GM21526 (cell line): ENCODE results near the gene CALHM6.
A peak's percentile ranks its signal among the peaks of the same experiment; 100 is the strongest.

Experiments
- ATAC-seq: cut with Tn5 transposase; IDR thresholded peaks from one replicate; pipeline ENCODE4 v1.9.1; 2021; ENCODE audit warnings: moderate library complexity; ENCODE audit not compliant: unreplicated experiment, low FRiP score

Gene CALHM6

DNA sequence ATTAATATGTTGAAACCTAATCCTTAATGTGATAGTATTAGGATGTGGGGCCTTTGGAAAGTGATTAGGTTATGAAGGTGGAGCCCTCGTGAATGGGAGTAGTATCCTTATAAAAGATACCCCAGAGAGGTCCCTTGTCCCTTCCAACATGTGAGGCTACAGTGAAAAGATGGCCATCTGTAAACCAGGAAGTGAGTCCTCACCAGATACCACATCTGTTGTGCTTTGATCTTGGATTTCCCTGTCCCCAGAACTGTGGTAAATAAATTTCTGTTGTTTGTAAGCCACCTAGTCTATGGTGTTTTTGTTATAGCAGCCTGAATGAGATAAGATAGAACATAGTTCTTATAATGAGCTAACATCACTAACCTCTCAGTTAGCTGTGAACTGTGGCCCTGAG is 16.6 kb upstream of the CALHM6 start:
- ATAC-seq: no peak

DNA sequence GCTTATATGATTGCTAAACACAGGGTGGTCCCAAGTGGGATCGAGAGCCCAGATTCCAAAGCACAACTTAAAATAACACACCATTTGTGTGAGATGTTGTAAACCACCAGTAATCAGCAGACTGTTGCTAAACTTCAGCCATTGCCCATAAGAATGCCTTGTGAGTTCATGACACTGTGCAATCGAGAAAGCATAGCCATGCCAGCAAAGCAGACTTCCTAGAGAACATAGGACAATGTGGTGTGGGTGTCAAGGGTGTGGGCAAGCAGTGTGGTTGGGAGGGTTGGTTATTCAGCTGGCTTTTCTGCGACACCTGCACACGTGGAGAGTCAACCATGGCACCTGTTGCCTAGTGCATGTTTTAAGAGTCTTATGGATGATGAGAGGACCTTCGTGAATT is 16.1 kb upstream of the CALHM6 start:
- no peak for ATAC-seq

DNA sequence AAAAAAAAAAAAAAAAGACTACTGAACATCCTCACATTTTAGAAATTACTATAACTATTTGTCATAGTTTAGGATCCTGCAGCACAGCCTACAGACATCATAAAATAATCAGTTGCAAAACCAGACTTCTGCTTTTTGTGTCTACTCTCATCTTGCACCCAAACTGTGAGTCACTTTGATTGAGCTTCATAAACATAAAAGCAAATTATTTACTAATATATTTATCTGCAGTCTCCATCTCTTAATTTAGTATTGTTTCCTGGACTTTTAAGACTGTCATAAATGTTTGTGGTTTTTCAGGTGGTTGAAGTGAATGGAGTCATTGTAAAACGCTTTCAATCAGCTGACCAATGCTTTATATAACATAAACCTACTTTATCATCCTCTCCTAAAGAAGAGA is 14.8 kb upstream of the CALHM6 start:
- ATAC-seq: no peak

DNA sequence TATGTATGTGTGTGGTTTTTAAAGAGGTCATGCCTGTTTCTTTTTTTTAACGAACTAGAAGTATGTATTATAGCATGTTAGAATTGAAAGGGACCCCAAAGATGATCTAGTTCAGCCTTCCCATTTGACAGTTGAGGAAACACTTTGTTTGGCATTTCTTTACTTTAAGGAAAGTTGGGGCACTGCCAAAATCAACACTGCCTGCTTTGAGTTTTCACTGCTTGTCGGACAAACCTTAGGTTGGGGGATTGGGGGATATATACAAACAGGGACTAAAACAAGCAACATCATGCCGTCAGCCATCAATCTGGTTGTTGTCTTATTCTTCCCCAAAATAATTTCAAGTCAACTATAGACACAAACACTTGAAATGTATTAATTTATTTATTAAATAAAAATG is 14.1 kb upstream of the CALHM6 start:
- no peak for ATAC-seq

DNA sequence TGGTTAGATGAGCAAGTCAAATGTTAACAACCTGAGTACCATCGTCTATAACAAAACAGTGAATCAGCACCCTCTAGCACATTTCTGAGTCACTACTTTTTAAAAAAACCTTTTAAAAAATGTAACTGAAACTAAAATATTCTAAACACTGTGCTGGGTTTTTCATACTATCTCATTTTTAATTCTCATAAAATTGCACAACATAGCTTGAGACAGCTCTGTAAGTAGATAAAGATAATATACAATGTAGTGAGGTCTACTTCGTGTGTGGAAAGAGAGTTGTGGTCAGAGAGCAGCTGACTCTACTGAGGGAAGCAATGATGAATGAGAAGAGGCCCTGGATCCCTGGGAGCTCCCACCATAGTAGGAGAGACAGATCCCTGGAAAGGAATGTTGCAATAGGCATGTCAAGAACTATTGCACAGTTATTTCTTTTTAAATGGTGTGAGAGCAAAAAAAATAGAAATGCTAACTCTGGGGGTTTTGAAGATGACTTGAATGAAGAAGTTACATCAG is 13.6 kb upstream of the CALHM6 start:
- ATAC-seq: no peak

DNA sequence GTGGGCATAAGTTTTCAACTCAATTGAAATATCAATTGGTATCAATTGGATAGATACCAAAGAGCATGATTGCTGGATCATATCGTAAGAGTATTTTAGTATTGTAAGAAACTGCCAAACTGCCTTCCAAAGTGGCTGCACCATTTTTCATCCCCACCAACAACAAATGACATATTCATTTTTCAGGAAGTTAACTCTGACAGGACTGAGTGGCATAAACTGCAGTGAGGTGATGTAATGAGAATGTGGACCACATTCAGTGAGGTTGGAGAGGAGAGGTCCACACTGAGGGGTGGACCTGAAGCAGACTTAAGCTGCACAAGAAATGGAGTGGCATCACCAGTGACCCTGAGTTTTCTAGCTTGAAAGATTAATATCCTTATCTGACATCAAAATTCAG is 11.6 kb upstream of the CALHM6 start:
- ATAC-seq: no peak

DNA sequence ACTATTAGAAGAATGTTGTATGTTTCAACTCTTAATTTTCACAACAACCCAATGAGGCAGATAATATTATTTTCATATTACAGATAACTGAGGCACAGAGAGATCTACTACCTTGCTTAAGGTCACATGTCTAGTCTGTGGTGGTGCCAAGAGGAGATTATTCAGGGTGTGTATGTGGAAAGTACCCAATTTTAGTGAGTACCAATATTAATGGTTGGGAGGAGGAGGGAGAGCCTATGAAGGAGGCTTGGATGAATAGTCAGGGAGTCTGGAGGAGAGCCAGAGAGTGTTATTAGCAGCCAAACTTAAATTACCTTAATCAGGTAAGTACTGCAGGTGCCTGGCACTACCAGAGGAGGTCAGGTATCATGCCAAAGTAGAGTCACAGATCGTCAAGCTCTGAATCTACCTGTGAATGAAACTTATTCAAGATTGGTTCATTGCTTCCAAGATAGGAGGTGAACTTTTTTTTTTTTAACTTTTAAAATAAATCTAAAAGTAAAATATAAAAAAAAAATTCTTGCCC is 10.9 kb upstream of the CALHM6 start:
- ATAC-seq: no peak

DNA sequence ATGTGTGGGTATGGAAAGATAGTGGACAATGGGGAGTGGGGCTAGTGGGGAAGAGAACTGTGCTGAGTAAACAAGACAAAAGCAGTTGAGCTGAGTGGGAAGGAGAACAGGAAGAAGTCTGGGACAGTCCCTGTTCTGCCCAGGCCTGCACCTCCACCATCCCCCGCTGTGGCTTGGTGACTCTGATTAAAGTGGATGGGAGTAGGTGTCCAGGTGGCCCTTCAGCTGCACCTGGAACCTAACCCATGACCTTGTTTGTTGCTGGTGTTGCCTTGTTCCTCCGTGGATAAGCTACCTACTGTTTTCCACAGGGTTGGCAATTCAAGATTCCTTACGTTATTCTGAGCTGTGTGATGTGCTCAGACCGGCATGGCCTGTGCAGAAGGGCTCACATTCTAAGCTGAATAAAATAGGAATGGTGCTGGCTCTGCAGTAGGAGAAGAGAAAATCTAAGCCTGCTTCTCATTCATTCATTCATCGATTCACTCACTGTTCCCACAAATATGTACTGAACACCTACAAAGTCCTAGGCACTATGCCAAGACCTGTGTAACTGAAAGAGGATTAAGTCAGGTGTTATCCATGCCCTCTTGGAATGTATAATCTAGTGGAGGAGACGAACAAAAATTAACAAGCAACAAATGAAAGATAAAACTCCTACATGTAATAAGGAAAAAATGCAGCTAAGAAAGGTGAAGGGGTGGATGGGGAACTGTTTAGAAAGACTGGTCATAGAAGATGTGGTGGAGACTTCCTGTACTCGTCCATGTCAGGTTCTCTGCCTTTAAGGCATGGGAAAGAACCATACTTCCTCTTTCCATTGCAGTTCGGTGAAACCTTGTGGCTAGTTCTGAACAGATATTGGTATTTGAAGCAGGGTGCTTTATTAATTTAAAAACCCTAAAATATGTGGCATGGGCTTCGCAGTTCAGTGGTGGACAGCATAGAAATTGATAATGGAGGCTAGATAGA is 10.1 kb upstream of the CALHM6 start:
- ATAC-seq: peak; percentile 85

DNA sequence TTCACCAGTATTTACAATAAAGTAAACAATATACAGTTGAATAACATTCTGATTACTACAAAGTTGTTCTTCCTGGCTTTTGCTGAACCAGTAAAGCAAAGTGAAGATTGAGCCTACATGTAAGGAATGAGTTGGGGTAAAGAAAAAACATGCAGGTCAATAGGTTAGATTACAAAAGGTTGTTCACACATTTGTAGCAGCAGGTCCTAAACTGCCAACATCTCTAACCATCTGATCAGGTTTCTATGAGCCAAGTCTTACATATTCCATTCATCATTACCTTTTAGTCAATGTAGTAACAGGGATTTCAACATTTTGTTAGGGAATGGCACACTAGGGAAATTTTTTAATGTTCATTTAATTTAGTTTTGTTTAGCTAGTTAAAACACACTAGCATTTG is 9.3 kb upstream of the CALHM6 start:
- ATAC-seq: no peak

DNA sequence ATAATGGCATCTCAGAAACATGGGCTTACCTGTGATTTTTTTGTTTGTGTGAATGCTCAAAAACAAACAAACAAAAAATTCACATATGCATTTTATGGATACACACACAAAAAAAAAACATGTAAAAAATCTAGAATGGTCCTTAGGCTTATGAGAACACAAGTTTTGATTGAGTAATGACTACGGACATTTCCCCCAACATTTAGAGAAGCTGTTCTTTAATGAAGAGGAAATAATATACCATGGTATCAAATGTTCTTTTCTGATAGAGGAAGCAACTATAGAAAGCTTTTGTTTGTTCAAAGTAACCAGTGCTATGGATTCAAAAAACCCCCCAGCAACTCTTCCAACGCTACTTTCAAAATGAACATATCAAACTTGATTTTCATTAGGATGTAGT is 8.6 kb upstream of the CALHM6 start:
- no peak for ATAC-seq

DNA sequence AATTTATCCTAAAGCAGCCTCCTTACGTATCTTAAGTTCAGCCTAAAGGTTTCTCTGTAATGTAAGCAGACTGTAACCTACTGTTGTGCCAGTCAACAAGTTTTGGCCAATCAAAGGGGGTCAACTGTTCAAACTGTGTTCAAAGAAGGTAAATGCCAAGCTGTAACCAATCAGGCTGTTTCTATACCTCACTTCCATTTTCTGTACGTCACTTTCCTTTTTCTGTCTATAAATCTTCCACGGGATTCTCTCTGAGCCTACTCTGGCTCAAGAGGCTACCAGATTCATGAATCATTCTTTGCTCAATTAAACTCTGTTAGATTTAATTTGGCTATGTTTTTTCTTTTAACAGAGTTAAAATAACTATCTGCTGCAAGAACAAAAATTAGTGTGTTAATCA is 5.1 kb upstream of the CALHM6 start:
- ATAC-seq: no peak

DNA sequence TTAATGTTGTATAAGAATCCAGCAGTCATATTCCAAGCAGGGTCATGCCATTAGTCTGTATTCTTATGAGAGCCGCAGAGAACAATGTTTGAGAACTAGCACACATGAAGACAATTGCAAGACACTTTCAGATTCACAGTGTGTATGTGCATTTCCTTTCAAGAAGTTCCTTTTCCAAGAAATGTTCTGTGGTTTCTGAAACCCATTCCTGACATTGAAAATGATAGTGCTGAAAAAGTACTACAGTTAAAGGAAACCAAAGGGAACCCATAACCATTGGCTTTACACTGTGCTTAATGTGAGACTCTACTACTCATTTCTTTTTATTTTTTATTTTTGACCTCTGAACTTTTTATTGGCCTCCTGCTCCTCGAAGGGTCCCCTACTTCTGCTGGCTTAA is 4.2 kb upstream of the CALHM6 start:
- ATAC-seq: no peak

DNA sequence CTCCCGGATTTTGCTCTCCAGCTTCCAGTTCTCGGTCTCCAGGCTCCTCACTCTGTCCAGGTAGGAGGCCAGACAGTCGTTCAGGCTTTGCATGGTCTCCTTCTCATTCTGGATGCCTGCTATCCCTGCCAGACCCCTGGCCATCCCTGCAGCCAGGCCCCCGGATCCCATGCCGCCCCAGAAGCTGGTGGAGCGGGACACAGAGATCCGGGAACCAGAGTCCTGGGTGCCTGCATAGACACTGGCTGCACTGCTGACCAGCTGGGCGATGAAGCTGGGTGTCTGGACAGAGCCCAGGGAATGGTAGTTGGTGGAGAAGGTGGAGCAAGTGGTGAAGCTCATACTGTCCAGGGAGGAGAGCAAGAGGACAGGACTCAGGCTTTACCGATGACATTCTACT is 2.9 kb upstream of the CALHM6 start:
- no peak for ATAC-seq

DNA sequence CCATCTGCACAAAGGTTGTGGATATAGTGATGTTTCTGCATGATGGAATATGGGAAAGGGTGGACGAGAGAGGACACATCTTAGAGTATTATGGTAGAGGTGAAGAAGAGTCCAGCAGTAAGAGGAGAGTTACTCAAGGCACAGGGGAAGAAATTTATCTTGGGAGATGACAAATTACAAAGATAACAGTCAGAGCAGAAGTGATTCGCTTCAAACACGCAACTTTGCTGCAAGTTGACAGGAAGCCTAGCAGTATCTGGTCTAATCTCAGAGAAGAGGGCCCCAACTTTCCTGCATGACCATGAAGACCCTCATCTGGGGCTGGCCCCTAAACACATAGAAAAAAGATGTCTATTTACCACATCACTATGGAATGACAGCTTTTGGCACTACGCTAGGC is 1.2 kb upstream of the CALHM6 start:
- ATAC-seq: no peak

DNA sequence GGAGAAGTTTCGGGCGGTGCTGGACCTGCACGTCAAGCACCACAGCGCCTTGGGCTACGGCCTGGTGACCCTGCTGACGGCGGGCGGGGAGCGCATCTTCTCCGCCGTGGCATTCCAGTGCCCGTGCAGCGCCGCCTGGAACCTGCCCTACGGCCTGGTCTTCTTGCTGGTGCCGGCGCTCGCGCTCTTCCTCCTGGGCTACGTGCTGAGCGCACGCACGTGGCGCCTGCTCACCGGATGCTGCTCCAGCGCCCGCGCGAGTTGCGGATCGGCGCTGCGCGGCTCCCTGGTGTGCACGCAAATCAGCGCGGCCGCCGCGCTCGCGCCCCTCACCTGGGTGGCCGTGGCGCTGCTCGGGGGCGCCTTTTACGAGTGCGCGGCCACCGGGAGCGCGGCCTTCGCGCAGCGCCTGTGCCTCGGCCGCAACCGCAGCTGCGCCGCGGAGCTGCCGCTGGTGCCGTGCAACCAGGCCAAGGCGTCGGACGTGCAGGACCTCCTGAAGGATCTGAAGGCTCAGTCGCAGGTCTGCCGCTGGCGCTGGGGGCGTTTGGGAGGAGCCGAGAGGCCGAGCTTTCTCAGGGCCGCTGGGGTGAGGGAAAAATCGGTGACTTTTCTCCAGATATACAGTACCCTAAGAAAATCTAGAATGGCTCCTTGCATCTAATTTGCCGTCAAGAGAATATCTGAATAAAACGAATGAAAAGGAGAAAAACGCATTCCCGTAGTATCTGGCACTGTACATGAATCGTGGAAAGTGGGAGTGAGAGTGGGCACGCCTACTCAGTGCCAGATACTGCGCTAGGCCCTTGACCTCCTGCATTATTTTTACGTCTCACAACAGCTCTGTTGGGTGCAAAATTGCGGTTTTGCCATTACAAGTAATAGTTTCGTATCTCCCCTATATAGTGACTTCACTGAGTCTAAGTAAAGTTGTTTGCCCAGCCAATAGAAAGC is 1.0 kb downstream of the CALHM6 start:
- ATAC-seq: peak; percentile 88

DNA sequence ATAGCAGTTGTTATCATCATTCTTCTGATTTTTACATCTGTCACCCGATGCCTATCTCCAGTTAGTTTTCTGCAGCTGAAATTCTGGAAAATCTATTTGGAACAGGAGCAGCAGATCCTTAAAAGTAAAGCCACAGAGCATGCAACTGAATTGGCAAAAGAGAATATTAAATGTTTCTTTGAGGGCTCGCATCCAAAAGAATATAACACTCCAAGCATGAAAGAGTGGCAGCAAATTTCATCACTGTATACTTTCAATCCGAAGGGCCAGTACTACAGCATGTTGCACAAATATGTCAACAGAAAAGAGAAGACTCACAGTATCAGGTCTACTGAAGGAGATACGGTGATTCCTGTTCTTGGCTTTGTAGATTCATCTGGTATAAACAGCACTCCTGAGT is 2.1 kb downstream of the CALHM6 start:
- no peak for ATAC-seq

DNA sequence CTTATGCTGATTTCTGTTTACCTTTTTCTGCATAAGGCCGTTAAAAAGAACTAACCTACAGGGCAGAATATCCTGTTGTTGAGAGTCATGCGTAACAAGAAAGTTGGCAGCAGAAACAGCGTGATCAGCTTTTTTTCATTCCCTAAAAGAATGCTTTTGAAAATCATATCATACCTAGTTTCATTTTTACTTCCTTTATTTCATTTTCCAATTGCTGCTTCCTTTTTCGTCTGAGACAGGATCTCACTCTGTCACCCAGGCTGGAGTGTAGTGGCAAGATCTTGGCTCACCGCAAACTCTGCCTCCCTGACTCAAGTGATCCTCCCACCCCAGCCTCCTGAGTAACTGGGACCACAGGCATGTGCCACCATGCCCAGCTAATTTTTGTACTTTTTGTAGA is 4.1 kb downstream of the CALHM6 start:
- ATAC-seq: no peak

DNA sequence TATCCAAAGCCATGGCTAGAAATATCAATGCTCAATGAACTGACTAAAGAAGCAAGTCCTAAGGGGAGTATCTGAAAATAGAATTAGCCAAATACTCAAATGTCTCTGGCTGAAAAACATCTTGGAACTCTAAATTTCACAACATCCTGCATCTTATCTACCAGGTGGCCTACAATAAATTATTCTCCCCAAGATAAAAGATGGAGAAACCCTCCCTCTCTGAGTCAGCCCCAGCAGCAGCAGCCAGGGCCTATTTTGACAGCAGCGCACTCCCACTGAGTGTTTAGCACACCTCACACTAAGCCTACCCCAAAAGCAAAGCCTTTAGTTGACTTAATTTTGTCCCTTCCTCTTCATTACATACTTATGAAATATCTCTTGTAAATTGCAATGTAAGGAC is 5.9 kb downstream of the CALHM6 start:
- no peak for ATAC-seq

DNA sequence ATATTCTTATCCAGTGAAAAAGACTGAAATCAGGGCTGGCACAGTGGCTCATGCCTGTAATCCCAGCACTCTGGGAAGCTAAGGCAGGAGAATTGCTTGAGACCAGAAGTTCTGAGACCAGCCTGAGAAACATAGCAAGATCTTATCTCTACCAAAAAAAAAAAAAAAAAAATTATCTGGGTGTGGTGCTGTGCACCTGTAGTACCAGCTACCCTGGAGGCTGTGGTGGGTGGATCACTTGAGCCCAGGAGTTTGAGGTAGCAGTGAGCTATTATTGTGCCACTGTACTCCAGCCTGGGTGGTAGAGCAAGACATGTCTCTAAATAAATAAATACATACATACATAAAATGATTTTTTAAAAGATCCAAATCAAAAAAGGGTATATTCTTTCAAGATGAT is 6.3 kb downstream of the CALHM6 start:
- ATAC-seq: no peak

DNA sequence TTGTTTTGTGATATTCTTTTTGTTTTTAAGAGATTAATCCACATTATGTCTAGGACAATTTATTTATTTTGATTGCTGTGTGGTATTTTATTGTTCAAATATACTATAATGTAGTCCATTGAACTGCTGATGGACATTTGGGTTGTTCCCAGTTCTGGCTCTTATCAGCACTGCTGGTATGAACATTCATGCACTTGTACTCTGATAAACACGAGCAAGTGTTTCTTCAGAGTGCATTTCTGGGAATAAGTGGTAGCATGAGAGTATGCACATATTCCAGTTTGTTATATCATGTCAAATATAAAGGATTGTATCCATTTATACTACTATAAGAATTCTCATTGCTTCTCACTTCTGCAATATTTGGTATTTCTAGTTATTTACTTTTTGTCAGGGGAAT is 7.1 kb downstream of the CALHM6 start:
- no peak for ATAC-seq

DNA sequence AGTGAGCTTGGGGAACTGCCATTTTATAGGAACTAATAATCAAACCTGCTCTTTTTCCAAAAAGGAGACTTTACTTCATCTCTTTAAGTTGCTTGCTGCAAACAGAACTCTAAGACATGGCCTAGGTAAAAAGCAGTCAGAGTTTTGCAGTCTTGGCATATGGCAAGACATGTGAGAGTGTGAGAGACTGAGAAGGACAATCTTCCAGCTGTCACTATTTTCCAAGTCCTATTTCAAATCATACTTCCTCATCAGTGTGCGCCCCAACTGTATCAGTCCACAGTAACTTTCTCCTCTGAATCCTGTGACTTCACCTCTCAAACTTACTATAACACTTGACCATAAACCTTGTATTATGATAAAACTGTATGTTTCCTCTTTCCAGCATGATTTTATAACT is 10.4 kb downstream of the CALHM6 start:
- ATAC-seq: no peak
